SK-N-SH treated with all-trans-retinoic acid at 6 μM for 48 hours (cell line): ENCODE results near the gene KIFC1.

Experiments used
- BACH2 ChIP-seq: fragments of 250-450 bp; sonication (Bioruptor Pico); IDR thresholded peaks from 2 replicates; pipeline ENCODE4 v1.9.0; 2021; ENCODE audit warnings: mild to moderate bottlenecking, borderline replicate concordance
- OSR1 ChIP-seq: fragments of 250-450 bp; sonication (Bioruptor Pico); IDR thresholded peaks from 2 replicates; pipeline ENCODE4 v1.8.0; 2022; ENCODE audit warnings: moderate library complexity, mild to moderate bottlenecking, inconsistent platforms
- TCF4 ChIP-seq: fragments of 250-450 bp; sonication (Bioruptor Pico); IDR thresholded peaks from 2 replicates; pipeline ENCODE4 v1.8.0; 2021; ENCODE audit warnings: mild to moderate bottlenecking, moderate library complexity, borderline replicate concordance
- ZNF565 ChIP-seq: fragments of 450-650 bp; formaldehyde crosslinking; conservative IDR thresholded peaks from 2 replicates; pipeline ENCODE4 v1.5.0; 2020; ENCODE audit warnings: low read depth, mild to moderate bottlenecking, moderate library complexity
- ZNF8 ChIP-seq: fragments of 450-650 bp; formaldehyde crosslinking; IDR thresholded peaks from 2 replicates; pipeline ENCODE4 v1.5.0; 2020; ENCODE audit warnings: mild to moderate bottlenecking, moderate library complexity
- TF ChIP-seq, protein P1 (sequence below): fragments of 250-450 bp; sonication (Bioruptor Pico); IDR thresholded peaks from 2 replicates; pipeline ENCODE4 v1.8.0; 2020; ENCODE audit warnings: mild to moderate bottlenecking, moderate library complexity, borderline replicate concordance
- TF ChIP-seq, protein P2 (sequence below): fragments of 250-450 bp; sonication (Bioruptor Pico); IDR thresholded peaks from 2 replicates; pipeline ENCODE4 v1.5.0; 2020; ENCODE audit warnings: mild to moderate bottlenecking, moderate library complexity

DNA sequence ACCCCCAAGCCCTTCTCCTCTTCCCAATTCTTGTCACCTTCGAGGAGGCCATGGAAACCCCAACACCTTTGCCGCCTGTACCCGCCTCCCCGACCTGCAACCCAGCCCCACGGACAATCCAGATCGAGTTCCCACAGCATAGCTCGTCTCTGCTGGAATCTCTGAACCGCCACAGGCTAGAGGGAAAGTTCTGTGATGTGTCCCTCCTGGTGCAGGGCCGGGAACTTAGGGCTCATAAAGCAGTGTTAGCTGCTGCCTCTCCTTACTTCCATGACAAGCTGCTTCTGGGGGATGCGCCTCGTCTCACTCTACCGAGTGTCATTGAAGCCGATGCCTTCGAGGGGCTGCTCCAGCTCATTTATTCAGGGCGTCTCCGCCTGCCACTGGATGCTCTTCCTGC is 63.4 kb downstream of the KIFC1 start:
- no peak for TF ChIP-seq ZNF8
- TF ChIP-seq, protein P1, sequence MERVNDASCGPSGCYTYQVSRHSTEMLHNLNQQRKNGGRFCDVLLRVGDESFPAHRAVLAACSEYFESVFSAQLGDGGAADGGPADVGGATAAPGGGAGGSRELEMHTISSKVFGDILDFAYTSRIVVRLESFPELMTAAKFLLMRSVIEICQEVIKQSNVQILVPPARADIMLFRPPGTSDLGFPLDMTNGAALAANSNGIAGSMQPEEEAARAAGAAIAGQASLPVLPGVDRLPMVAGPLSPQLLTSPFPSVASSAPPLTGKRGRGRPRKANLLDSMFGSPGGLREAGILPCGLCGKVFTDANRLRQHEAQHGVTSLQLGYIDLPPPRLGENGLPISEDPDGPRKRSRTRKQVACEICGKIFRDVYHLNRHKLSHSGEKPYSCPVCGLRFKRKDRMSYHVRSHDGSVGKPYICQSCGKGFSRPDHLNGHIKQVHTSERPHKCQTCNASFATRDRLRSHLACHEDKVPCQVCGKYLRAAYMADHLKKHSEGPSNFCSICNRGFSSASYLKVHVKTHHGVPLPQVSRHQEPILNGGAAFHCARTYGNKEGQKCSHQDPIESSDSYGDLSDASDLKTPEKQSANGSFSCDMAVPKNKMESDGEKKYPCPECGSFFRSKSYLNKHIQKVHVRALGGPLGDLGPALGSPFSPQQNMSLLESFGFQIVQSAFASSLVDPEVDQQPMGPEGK (CRISPR knock-in tag) = no peak
- TF ChIP-seq TCF4 (CRISPR knock-in tag) = no peak
- no peak for TF ChIP-seq OSR1 (CRISPR knock-in tag)
- no peak for TF ChIP-seq ZNF565
- TF ChIP-seq, protein P2, sequence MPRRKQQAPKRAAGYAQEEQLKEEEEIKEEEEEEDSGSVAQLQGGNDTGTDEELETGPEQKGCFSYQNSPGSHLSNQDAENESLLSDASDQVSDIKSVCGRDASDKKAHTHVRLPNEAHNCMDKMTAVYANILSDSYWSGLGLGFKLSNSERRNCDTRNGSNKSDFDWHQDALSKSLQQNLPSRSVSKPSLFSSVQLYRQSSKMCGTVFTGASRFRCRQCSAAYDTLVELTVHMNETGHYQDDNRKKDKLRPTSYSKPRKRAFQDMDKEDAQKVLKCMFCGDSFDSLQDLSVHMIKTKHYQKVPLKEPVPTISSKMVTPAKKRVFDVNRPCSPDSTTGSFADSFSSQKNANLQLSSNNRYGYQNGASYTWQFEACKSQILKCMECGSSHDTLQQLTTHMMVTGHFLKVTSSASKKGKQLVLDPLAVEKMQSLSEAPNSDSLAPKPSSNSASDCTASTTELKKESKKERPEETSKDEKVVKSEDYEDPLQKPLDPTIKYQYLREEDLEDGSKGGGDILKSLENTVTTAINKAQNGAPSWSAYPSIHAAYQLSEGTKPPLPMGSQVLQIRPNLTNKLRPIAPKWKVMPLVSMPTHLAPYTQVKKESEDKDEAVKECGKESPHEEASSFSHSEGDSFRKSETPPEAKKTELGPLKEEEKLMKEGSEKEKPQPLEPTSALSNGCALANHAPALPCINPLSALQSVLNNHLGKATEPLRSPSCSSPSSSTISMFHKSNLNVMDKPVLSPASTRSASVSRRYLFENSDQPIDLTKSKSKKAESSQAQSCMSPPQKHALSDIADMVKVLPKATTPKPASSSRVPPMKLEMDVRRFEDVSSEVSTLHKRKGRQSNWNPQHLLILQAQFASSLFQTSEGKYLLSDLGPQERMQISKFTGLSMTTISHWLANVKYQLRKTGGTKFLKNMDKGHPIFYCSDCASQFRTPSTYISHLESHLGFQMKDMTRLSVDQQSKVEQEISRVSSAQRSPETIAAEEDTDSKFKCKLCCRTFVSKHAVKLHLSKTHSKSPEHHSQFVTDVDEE (CRISPR knock-in tag) = no peak
- TF ChIP-seq BACH2 (CRISPR knock-in tag) = no peak
